Endothelial cell of umbilical vein (primary cell): Measurements from ENCODE around the gene ZNF43. TPM values are rescaled to one million over a fixed set of nuclear protein-coding genes. Genes with fewer than 3 reads are reported as not detected.
"Not testable (repeated sequence)": the region's sequence is repeated elsewhere in the genome, so short reads cannot be mapped to it uniquely, and the experiment has no call there.

Source experiments
- BruUV-seq: library from RNA; stranded (reverse); fragments of 400-500 nt; replicated peaks from 2 replicates; lab custom pipeline; 2021; lab: Mats Ljungman, UMichigan
- CTCF ChIA-PET: fragments of 300-600, 350-600 bp; sonication (Branson Sonifier 250); formaldehyde crosslinking; loops from one replicate; lab custom pipeline; 2021; ENCODE audit warnings: antibody characterized with exemption, inconsistent platforms; lab: Charles Lee
- POLR2A ChIA-PET: fragments of 300-600, 350-600 bp; sonication (Branson Sonifier 250); formaldehyde crosslinking; loops from one replicate; lab custom pipeline; 2021; ENCODE audit warnings: antibody characterized with exemption, inconsistent platforms; lab: Charles Lee
- DNase-seq: peaks from one replicate; pipeline ENCODE4 v3.0.0-alpha.2; 2011; ENCODE audit warnings: low read depth, low spot score
- FAIRE-seq: peaks from 2 replicates; lab custom pipeline; 2011; peaks lifted over from hg19 to GRCh38; lab: Jason Lieb, UNC
- H2AFZ ChIP-seq: 2 replicates; pipeline ENCODE4 v1.6.0; 2012; ENCODE audit warnings: low read depth, low read length, control low read depth, inconsistent platforms
- H3K27ac ChIP-seq: 2 replicates; pipeline ENCODE4 v1.5.1; 2011; ENCODE audit warnings: low read depth, mild to moderate bottlenecking, control low read depth, low read length, moderate library complexity; ENCODE audit not compliant: insufficient read depth
- H3K27me3 ChIP-seq, 2 experiments: 2 replicates each; pipeline versions ENCODE4 v1.6.0 to v1.6.1; 2011; ENCODE audit warnings: low read length in 2 of 2, mixed read lengths in 1 of 2; ENCODE audit not compliant: control insufficient read depth in 2 of 2, insufficient read depth in 2 of 2
- H3K36me3 ChIP-seq, 2 experiments: 2 replicates in 1 of 2; 3 replicates in 1 of 2; pipeline ENCODE4 v1.5.1; 2011; ENCODE audit warnings: low read length in 2 of 2, mild to moderate bottlenecking in 1 of 2, moderate library complexity in 1 of 2; ENCODE audit not compliant: control insufficient read depth in 2 of 2, insufficient read depth in 2 of 2; ENCODE audit errors: extremely low read depth in 1 of 2
- H3K4me1 ChIP-seq: 3 replicates; pipeline ENCODE4 v1.5.1; 2011; ENCODE audit warnings: mild to moderate bottlenecking, low read length; ENCODE audit not compliant: control insufficient read depth, insufficient read depth; ENCODE audit errors: extremely low read depth
- H3K4me2 ChIP-seq: 2 replicates; pipeline ENCODE4 v1.6.1; 2011; ENCODE audit warnings: low read length, control low read depth, mixed read lengths; ENCODE audit not compliant: insufficient read depth
- H3K4me3 ChIP-seq, 3 experiments: fragments of 200-600 bp in 1 of 3; sonication (generic), shearing (Covaris generic) in 1 of 3; replicated peaks in 1 of 3; 2 replicates each; pipeline ENCODE4 v1.5.1; 2011 to 2016; ENCODE audit warnings: control low read depth in 3 of 3, low read length in 3 of 3, mild to moderate bottlenecking in 2 of 3, inconsistent platforms in 1 of 3, low read depth in 1 of 3, moderate library complexity in 1 of 3; ENCODE audit not compliant: insufficient read depth in 1 of 3
- H3K79me2 ChIP-seq: 2 replicates; pipeline ENCODE4 v1.6.0; 2012; ENCODE audit warnings: low read length, inconsistent platforms; ENCODE audit not compliant: control insufficient read depth, insufficient read depth
- H3K9ac ChIP-seq: replicated peaks from 2 replicates; pipeline ENCODE3; 2011; ENCODE audit warnings: low read length, control low read depth; ENCODE audit not compliant: insufficient read depth; ENCODE audit errors: extremely low read depth
- H3K9me1 ChIP-seq: replicated peaks from 3 replicates; pipeline ENCODE4 v1.6.0; 2011; ENCODE audit warnings: mild to moderate bottlenecking, low read length; ENCODE audit not compliant: control insufficient read depth, insufficient read depth; ENCODE audit errors: extremely low read depth
- H3K9me3 ChIP-seq: replicated peaks from 2 replicates; pipeline ENCODE4 v1.5.1; 2012; ENCODE audit warnings: low read length, inconsistent platforms; ENCODE audit not compliant: control insufficient read depth, insufficient read depth
- H4K20me1 ChIP-seq: replicated peaks from 2 replicates; pipeline ENCODE3; 2011; ENCODE audit warnings: mild to moderate bottlenecking, low read length; ENCODE audit not compliant: control insufficient read depth, insufficient read depth; ENCODE audit errors: extremely low read depth
- CTCF ChIP-seq, 2 donors: IDR thresholded peaks; 1 replicate in 1 of 2; 2 replicates in 1 of 2; pipeline ENCODE4 v1.5.1; 2011; ENCODE audit warnings: low read length in 2 of 2, mild to moderate bottlenecking in 2 of 2, moderate library complexity in 2 of 2, control low read depth in 1 of 2, inconsistent platforms in 1 of 2, low read depth in 1 of 2; ENCODE audit not compliant: insufficient read depth in 1 of 2; ENCODE audit errors: extremely low read depth in 1 of 2
- EZH2 ChIP-seq: IDR thresholded peaks from 2 replicates; pipeline ENCODE4 v1.6.1; 2012; ENCODE audit warnings: borderline replicate concordance, low read depth, mild to moderate bottlenecking, moderate library complexity, low read length, inconsistent platforms; ENCODE audit not compliant: severe bottlenecking
- FOS ChIP-seq: IDR thresholded peaks from 2 replicates; pipeline ENCODE4 v1.6.1; 2011; ENCODE audit warnings: mild to moderate bottlenecking, low read length, moderate library complexity, borderline replicate concordance; ENCODE audit not compliant: insufficient read depth
- GATA2 ChIP-seq: IDR thresholded peaks from 2 replicates; pipeline ENCODE4 v1.7.0; 2011; ENCODE audit warnings: low read depth, mild to moderate bottlenecking, moderate library complexity, mixed read lengths, low read length; ENCODE audit not compliant: insufficient read length, insufficient read depth
- JUN ChIP-seq: IDR thresholded peaks from 2 replicates; pipeline ENCODE4 v1.6.1; 2011; ENCODE audit warnings: borderline replicate concordance, low read depth; ENCODE audit not compliant: insufficient read length, insufficient read depth
- MAX ChIP-seq: IDR thresholded peaks from 2 replicates; pipeline ENCODE4 v1.6.1; 2011; ENCODE audit not compliant: insufficient read depth, insufficient read length
- MYC ChIP-seq: IDR thresholded peaks from one replicate; pipeline ENCODE4 v1.6.1; 2011; ENCODE audit warnings: mild to moderate bottlenecking, low read depth, low read length
- POLR2A ChIP-seq: IDR thresholded peaks from 2 replicates; pipeline ENCODE4 v1.6.1; 2012; ENCODE audit warnings: low read depth, mild to moderate bottlenecking, control low read depth, low read length
- POLR2AphosphoS5 ChIP-seq: IDR thresholded peaks from 2 replicates; pipeline ENCODE4 v1.6.1; 2012; ENCODE audit warnings: low read depth, mild to moderate bottlenecking, control low read depth, low read length, moderate library complexity; ENCODE audit not compliant: insufficient read depth
- dilution Hi-C: fragments of 300-500 bp; cut with MboI; formaldehyde crosslinking; loops from one replicate; pipeline ENCODE4 v1.15.0; 2019; ENCODE audit warnings: low sequenced_read_pairs; ENCODE audit not compliant: extremely low pct_ligation_motif_present
- intact Hi-C: fragments of 100-400 bp; cut with micrococcal nuclease; formaldehyde crosslinking; loops from one replicate; pipeline ENCODE4 v1.10.0; 2022
- polyA plus RNA-seq, 4 experiments: library from polyadenylated mRNA; depleted of rRNA in 3 of 4; stranded (reverse) in 3 of 4; unstranded in 1 of 4; fragments of >200 nt; gene quantifications; 2 replicates each; pipeline versions ENCODE4 v1.2.1 to v1.2.3, GENCODE V29; 2011 to 2012; ENCODE audit warnings: missing spikeins in 1 of 4
- total RNA-seq: library from RNA; stranded (reverse); gene quantifications from 2 replicates; pipeline ENCODE4 v1.2.3, GENCODE V29; 2021

The ZNF43 gene
- total and polyA plus RNA-seq, 2 donors (not counting 3 experiments of a cell fraction or from before 2014, with no cell fraction given) = 6.4 to 21.1 TPM

DNA sequence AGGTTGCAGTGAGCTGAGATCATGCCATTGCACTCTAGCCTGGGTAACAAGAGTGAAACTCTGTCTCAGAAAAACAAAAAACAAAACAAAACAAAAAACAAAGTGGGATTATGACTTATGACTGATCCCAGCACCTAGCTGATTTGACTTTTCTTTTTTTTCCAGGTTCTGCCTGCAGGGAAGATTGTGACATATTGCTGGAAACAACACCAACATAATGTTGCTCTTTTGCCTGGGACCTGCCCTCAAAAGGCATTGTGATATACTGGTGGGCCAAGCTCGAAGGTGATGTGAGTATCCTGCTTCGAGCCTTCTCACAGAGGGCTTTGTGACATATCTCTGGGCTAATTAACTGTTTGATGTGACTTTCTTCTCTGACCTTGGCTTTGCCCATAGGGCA, 42.0 kb upstream of the ZNF43 start:
- H2AFZ ChIP-seq = no peak overlapping the region

DNA sequence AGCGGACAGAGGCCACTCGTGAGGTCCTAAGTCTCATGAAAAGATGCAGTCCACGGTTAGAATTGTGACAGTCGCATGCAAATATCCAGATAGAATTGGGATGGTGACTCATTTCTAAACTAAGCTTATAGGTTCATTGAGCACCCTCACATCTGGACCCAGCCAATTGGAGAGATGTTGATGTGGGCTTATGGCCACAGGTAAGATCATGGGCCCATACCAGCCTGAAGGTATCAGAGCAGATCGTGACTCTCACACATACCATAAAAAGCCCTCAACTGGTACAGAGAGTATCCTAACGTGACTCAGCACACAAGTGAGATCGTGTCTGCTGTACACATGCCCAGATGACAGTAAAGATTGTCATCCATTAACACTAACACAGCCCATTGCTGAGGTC, 40.6 kb upstream of the ZNF43 start:
- intact Hi-C loops, H3K27ac ChIP-seq, DNase-seq, FAIRE-seq, BruUV-seq, H3K9me1 ChIP-seq, H3K4me2 ChIP-seq, H3K9me3 ChIP-seq, H3K4me1 ChIP-seq, H3K36me3 ChIP-seq, H3K27me3 ChIP-seq, dilution Hi-C loops, POLR2A ChIA-PET, H3K79me2 ChIP-seq, H3K4me3 ChIP-seq, H4K20me1 ChIP-seq, H2AFZ ChIP-seq, H3K9ac ChIP-seq, CTCF ChIA-PET: not testable (repeated sequence)

More for the DNA sequence above, 42.0 kb upstream of the ZNF43 start:
- BruUV-seq = no TSS peak
- intact Hi-C loops = no loop called here
- no peak overlapping the region for H3K9ac ChIP-seq
- H4K20me1 ChIP-seq = no peaks in the 10 kb centered on the region
- DNase-seq (no peak), FAIRE-seq (no peak)
- no peak for TF ChIP-seq MAX
- TF ChIP-seq CTCF (IDR thresholded peaks at IDR 0.05; ENCODE audit: extremely low read depth in 1 of 2, insufficient read depth in 1 of 2, low read depth in 1 of 2, low read length in 2 of 2) = no peak
- no peak for TF ChIP-seq POLR2AphosphoS5
- TF ChIP-seq MYC = no peak
- no peak for TF ChIP-seq FOS
- TF ChIP-seq GATA2 = no peak
- TF ChIP-seq JUN = no peak
- TF ChIP-seq EZH2 = no peak
- TF ChIP-seq POLR2A = no peak
- H3K9me1 ChIP-seq = no peaks in the 10 kb centered on the region
- dilution Hi-C loops = no loop called here
- H3K4me1 ChIP-seq = no peaks in the 10 kb centered on the region
- H3K9me3 ChIP-seq = peaks cover 6% of the 10 kb centered on the region
- no peak overlapping the region for H3K4me2 ChIP-seq
- H3K27ac ChIP-seq = no peak overlapping the region
- H3K4me3 ChIP-seq = no peak overlapping the region
- no peaks in the 10 kb centered on the region for H3K36me3 ChIP-seq
- CTCF ChIA-PET = no interaction called here
- no peaks in the 10 kb centered on the region for H3K27me3 ChIP-seq
- POLR2A ChIA-PET = no interaction called here
- no peaks in the 10 kb centered on the region for H3K79me2 ChIP-seq
